HG03159 (cell line): ENCODE measurements around the gene PCDHA10.
"Not testable (repeated sequence)": the region's sequence is repeated elsewhere in the genome, so short reads cannot be mapped to it uniquely, and the experiment has no call there.

Experiments used
- ATAC-seq: cut with Tn5 transposase; IDR thresholded peaks from one replicate; pipeline ENCODE4 v1.9.1; 2021; ENCODE audit warnings: mild to moderate bottlenecking, moderate library complexity; ENCODE audit not compliant: unreplicated experiment

PCDHA10 gene

GRCh38 chr5:140855772-140856674 is at the start of gene PCDHA10:
Gene PCDHA10 (plus strand): TSS chr5:140855897. CDS start chr5:140856049, 152 bp downstream.
- ATAC-seq = no peak

- ATAC-seq = no peak
Measured at GRCh38 chr5:140806834-140807775, 48.6 kb upstream of the PCDHA10 start, which contains the start of gene PCDHA4. Gene PCDHA4 (plus strand): TSS chr5:140807068.

GRCh38 chr5:140808241-140808888 is 47.3 kb upstream of the PCDHA10 start:
- not testable (repeated sequence) for ATAC-seq

GRCh38 chr5:140808889-140809291 is 46.8 kb upstream of the PCDHA10 start:
- ATAC-seq = no peak

GRCh38 chr5:140821375-140822280 is 34.1 kb upstream of the PCDHA10 start, which contains the start of gene PCDHA5:
Gene PCDHA5 (plus strand): TSS chr5:140821613.
- ATAC-seq = no peak

GRCh38 chr5:140822281-140822629 is 33.4 kb upstream of the PCDHA10 start:
- no peak for ATAC-seq

- ATAC-seq = not testable (repeated sequence)
Measured at GRCh38 chr5:140822969-140823368, 32.7 kb upstream of the PCDHA10 start.

GRCh38 chr5:140823475-140823874 is 32.2 kb upstream of the PCDHA10 start:
- ATAC-seq = no peak

- no peak for ATAC-seq
Measured at GRCh38 chr5:140827704-140828361, 27.9 kb upstream of the PCDHA10 start, which contains the start of gene PCDHA6. Gene PCDHA6 (plus strand): TSS chr5:140827960. CDS start chr5:140828092, 132 bp downstream.

- no peak for ATAC-seq
Measured at GRCh38 chr5:140828362-140828737, 27.3 kb upstream of the PCDHA10 start.

GRCh38 chr5:140829511-140830501 is 25.9 kb upstream of the PCDHA10 start:
- not testable (repeated sequence) for ATAC-seq

- no peak for ATAC-seq
Measured at GRCh38 chr5:140833993-140834392, 21.7 kb upstream of the PCDHA10 start, which contains the start of gene PCDHA7. Gene PCDHA7 (plus strand): TSS chr5:140834269. CDS start chr5:140834384, 115 bp downstream.

GRCh38 chr5:140834439-140835008 is 21.2 kb upstream of the PCDHA10 start:
- ATAC-seq = not testable (repeated sequence)

GRCh38 chr5:140835622-140836510 is 19.8 kb upstream of the PCDHA10 start:
- ATAC-seq = no peak

GRCh38 chr5:140840978-140841962 is 14.4 kb upstream of the PCDHA10 start, which contains the start of gene PCDHA8:
Gene PCDHA8 (plus strand): TSS chr5:140841187. CDS start chr5:140841322, 135 bp downstream.
- ATAC-seq = no peak
